ENCODE results near the gene EDDM13.
"Not testable (repeated sequence)": the region's sequence is repeated elsewhere in the genome, so short reads cannot be mapped to it uniquely, and the experiment has no call there.

EDDM13 gene

DNA sequence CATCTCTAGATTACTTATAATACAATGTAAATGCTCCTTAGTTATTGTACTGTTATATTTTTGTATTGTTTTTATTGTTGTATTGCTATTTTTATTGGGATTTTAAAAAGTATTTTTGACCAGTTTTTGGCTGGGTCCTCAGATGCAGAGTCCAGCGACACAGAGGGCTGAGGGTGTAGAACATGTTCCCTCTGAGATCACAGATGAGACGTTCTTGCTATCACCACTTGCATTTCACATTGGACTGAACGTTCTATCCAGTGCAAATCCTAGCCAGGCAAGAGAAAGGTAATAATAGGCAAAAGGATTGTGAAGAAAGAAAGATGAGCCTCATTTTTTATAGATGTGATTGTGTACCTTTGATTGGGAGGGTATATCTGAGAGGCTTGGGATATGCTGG is 27.1 kb downstream of the EDDM13 start:
- POLR2A ChIA-PET = no interaction called here
- H3K4me3 ChIP-seq (ENCODE audit: low read depth, low read length) = no peak overlapping the region
- CTCF ChIA-PET = interaction anchor here (1.0 to 2.1 kb wide), 2 partner anchors 11 to 46 kb away, joined by 3 to 12 read pairs; no protein-coding TSS in a partner anchor
- TF ChIP-seq, protein P1, sequence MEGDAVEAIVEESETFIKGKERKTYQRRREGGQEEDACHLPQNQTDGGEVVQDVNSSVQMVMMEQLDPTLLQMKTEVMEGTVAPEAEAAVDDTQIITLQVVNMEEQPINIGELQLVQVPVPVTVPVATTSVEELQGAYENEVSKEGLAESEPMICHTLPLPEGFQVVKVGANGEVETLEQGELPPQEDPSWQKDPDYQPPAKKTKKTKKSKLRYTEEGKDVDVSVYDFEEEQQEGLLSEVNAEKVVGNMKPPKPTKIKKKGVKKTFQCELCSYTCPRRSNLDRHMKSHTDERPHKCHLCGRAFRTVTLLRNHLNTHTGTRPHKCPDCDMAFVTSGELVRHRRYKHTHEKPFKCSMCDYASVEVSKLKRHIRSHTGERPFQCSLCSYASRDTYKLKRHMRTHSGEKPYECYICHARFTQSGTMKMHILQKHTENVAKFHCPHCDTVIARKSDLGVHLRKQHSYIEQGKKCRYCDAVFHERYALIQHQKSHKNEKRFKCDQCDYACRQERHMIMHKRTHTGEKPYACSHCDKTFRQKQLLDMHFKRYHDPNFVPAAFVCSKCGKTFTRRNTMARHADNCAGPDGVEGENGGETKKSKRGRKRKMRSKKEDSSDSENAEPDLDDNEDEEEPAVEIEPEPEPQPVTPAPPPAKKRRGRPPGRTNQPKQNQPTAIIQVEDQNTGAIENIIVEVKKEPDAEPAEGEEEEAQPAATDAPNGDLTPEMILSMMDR (IDR thresholded peaks at IDR 0.05; ENCODE audit: insufficient read depth, low read length, missing control alignments) = no peak
- no peak for DNase-seq (ENCODE audit: low read depth, low spot score)

DNA sequence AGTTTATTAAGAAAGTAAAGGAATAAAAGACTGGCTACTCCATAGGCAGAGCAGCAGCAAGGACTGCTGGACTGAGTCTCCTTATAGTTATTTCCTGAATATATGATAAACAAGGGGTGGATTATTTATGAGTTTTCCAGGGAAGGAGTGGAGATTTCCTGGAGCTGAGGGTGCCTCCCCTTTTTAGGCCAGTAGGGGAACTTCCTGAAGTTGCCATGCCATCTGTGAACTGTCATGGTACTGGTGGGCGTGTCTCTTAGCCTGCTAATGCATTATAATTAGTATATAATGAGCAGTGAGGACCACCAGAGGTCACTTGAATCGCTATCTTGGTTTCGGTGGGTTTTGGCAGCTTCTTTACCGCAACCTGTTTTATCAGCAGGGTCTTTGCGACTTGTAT is 28.6 kb downstream of the EDDM13 start:
- H3K4me3 ChIP-seq (ENCODE audit: low read depth, low read length) = no peak overlapping the region
- TF ChIP-seq, protein P1 (IDR thresholded peaks at IDR 0.05; ENCODE audit: insufficient read depth, low read length, missing control alignments) = peak; percentile 3
- ChIA-PET POLR2A (no interaction called here), CTCF (interaction anchor here (0.6 kb wide), 1 partner anchor 9 kb away, joined by 3 read pairs; no protein-coding TSS in a partner anchor)
- no peak for DNase-seq (ENCODE audit: low read depth, low spot score)

DNA sequence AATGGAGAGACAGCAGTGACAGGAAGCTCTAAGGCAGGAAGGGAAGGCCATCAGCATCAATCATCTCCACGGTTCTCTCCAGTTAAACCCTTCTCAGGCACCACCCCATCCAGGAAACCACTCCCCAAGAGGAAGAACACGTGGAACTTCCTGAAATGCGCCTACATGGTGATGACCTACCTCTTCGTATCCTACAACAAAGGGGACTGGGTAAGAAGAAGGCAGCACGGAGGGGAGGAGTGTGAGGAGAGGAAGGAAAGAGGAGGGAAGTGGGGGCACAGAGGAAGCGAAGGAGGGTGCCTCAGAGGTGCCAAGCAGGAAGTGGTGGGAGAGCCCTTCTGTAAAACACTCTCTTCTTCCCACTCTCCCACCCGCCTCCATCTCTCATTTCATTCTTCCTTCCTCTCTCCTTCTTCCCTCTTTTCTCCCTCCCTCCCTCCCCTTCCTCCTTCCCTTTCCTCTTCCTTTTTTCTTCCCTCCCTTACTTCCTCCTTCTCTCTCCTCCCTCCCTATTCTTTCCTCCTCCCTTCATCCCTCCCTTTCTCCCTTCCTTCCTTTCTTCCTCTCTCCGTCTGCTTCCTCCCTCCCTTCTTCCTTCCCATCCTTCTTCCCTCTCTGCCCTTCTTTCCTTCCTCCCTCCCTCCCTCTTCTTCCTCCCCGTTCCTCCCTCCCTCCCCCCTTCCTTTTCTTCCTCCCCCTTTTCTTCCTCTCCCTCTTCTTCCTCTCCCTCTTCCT is 29.5 kb downstream of the EDDM13 start:
- POLR2A ChIA-PET = no interaction called here
- CTCF ChIA-PET = no interaction called here
- no peak for DNase-seq (ENCODE audit: low read depth, low spot score)
- no peak overlapping the region for H3K4me3 ChIP-seq (ENCODE audit: low read depth, low read length)
- TF ChIP-seq, protein P1 (IDR thresholded peaks at IDR 0.05; ENCODE audit: insufficient read depth, low read length, missing control alignments) = no peak

DNA sequence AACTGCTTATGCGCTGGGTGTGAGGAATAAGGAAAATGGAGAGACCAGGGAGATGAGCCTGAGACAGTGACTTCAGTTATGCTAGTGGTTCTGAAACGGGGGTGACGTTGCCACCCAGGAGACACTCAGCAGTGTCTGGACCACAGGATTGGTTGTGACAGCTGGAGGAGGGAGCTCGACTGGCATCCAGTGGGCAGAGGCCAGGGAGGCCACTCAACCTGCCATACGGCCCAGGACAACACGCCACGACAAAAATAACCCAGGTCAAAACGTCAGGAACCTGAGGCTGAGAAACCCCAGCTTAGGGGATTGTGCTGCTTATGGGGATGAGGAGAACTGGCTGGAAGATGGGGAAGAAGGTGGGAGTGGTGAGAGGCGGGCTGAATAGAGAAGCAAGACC is 31.7 kb downstream of the EDDM13 start:
- no peak overlapping the region for H3K4me3 ChIP-seq (ENCODE audit: low read depth, low read length)
- no peak for DNase-seq (ENCODE audit: low read depth, low spot score)
- CTCF ChIA-PET = no interaction called here
- TF ChIP-seq, protein P1 (IDR thresholded peaks at IDR 0.05; ENCODE audit: insufficient read depth, low read length, missing control alignments) = no peak
- POLR2A ChIA-PET = no interaction called here

DNA sequence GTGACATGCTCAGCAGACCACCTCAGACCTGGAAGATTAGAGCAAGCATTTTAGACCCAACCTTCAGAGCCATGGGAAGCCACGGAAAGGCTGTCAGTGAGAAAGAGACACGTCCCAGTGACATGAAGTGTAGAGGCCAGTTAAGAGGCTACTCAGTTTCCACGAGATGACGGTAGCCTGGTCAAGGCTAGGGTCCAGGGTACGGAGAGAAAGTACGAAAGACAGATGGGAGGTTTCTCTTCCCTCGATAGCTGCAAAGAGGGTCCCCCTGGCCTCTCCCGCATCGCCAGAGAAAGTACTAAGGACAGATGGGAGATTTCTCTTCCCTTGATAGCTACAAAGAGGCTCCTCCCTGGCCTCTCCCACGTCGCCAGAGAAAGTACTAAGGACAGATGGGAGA is 33.5 kb downstream of the EDDM13 start:
- POLR2A ChIA-PET = no interaction called here
- DNase-seq (ENCODE audit: low read depth, low spot score) = no peak
- CTCF ChIA-PET = interaction anchor here (1.6 kb wide), 1 partner anchor 53 kb away, joined by 4 read pairs; no protein-coding TSS in a partner anchor
- TF ChIP-seq, protein P1 (IDR thresholded peaks at IDR 0.05; ENCODE audit: insufficient read depth, low read length, missing control alignments) = no peak
- no peak overlapping the region for H3K4me3 ChIP-seq (ENCODE audit: low read depth, low read length)

DNA sequence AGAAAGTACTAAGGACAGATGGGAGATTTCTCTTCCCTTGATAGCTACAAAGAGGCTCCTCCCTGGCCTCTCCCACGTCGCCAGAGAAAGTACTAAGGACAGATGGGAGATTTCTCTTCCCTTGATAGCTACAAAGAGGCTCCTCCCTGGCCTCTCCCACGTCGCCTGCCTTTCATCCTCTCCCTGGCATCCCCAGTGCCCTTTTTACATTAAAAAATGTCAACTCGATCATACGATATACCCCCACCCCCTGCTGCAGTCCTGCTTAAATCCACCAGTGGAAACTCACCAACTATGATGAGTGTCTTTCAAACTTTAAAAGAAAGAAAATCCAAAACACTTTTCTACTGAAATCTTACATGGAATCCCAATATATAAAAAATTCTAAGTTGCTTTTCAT is 34.5 kb downstream of the EDDM13 start:
- H3K4me3 ChIP-seq (ENCODE audit: low read depth, low read length); POLR2A ChIA-PET; DNase-seq (ENCODE audit: low read depth, low spot score); CTCF ChIA-PET: not testable (repeated sequence)

DNA sequence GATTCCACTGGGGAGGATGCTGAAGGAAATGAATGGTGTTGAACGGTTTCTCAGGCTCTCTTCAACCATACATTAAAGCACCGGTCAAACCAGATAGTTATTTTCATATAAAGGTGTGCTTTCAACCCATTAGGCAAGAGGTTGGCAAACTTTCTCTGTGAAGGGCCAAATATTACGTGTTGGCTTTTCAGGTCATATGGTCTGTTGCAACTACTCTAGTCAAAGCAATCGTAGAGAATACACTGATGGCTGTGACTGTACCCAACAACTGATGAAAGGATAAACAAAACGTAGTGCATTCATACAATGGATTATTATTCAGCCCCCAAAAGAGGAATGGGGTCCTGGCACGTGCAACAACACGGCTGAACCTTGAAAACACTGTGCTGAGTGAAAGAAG is 36.2 kb downstream of the EDDM13 start:
- TF ChIP-seq, protein P1 (IDR thresholded peaks at IDR 0.05; ENCODE audit: insufficient read depth, low read length, missing control alignments) = no peak
- ChIA-PET CTCF (interaction anchor here (1.5 kb wide), 1 partner anchor 56 kb away, joined by 4 read pairs; no protein-coding TSS in a partner anchor), POLR2A (no interaction called here)
- DNase-seq (ENCODE audit: low read depth, low spot score) = no peak
- no peak overlapping the region for H3K4me3 ChIP-seq (ENCODE audit: low read depth, low read length)

All from AG04449 (cell line).